HCEC 1CT (cell line): ENCODE data around the gene CCNG2.

ENCODE experiments used
- DNase-seq: peaks from one replicate; pipeline ENCODE4 v3.0.0-alpha.2; 2017

CCNG2 gene

DNA sequence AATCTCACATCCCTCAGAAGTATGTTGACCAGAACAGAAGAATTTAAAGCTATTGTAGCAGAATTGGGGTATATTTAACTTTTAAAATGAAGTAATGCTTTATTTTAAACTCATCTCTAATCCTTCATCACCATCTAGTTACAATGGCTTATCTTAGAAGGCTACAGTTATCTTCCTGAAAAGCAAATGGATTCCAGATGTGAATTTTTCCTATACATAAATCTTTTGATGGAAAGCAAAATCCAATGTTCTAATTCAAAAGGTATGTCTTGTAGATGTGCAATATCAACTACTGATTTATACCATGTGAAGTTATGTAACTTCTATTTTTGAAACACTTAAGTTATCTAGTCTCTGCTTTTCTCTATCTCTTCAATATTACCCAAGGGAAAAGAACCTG lies 47.6 kb downstream of the CCNG2 start:
- no peak for DNase-seq

DNA sequence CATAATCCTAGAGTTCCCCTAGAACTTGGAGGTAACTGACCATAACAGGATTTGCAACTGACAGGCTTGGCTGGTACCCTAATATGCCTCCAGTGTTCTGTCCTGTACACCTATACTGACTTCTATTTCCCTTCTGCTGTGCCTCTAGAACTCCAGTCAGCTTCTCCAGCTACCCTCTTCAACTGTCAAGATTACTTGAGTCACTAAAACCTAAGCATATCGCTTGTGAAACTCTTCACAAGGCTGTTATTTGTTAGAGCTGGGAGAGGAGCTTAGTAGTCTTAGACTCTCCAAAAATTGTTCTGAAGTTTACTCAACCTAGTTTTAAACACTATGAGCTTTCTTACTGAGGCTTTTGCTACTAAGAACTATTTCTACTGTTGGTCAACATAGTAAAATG lies 52.0 kb downstream of the CCNG2 start:
- DNase-seq: no peak

DNA sequence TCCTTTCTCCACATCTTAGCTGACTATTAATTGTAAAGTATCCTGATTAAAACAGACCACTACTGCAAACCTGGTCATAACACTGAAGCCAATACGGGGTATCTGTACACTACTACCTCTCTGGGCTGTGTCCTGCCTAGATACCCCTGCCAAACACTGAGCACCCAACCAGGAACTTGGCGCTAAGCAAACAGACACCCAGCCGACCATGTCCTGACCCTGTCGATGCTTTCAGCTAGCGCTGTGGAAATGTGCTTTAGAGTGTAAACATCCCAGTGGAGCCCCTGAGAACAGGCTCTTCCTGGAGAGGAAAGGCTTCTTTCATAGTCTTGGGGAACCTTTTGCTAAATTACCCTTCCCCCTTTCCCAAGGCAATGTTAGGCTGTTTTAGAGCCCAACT lies 52.9 kb downstream of the CCNG2 start:
- no peak for DNase-seq

DNA sequence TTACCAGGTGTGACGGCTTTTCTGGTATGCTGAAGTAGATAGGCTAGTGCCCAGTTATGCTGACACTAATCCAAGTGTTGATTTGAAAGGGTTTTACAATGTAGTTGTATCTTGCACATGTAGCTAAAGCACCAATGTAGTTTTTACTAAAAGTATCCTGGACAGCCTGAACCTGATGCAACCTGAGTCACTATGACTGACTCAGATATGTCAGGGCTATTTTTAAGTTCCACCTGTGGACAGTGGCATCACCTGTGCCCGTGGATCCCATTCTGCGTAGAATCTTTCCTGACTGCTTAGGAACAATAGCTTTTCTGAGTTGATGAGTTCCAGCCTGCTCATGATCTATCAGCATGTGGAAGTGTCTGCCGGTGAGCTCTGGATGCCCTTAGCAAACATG lies 58.1 kb downstream of the CCNG2 start:
- no peak for DNase-seq

DNA sequence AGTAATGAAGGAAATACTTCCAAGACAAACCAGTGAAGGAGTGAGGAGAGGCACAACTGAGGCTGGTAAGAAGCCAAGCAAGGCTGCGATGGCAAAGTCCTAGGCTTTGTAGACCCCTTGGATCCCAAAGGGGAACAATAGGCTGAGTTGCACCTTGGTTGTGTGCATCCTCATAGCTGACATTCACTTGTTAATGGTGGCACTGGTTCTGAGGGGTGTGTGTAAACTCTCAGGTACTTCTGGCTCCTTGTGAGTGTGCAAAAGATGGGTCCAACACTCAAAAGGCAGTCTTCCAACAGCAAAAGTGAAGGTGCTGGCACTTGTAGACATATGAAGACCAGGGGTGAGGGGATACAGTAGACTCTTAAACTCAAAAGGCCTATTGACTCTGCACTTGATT lies 60.5 kb downstream of the CCNG2 start:
- no peak for DNase-seq

DNA sequence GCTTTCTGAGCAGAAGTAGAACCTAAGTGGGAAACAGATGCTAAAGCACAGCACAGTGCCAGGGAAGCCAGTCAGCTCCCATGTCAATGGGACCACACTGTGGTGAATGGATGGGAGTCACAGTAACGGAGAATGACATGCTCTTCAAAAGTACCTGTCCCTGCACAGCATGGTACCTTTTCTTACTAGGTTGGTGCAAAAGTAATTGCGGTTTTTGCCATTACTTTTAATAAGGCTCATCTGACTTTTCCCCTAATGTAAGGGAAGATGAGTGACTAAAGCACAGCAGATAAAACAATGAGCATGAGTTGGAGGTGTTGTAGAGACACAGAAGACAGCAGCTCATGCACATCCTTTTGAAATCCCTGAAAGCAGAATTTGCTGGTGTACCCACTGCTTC lies 62.3 kb downstream of the CCNG2 start:
- no peak for DNase-seq
